GM18861 (cell line): ENCODE data around the gene TCP11L2.
"Not testable (repeated sequence)": the region's sequence is repeated elsewhere in the genome, so short reads cannot be mapped to it uniquely, and the experiment has no call there.

Source experiments
- ATAC-seq: cut with Tn5 transposase; IDR thresholded peaks from one replicate; pipeline ENCODE4 v1.9.1; 2021; ENCODE audit not compliant: unreplicated experiment

The TCP11L2 gene

GRCh38 chr12:106305376-106305775 is 2.8 kb downstream of the TCP11L2 start:
- no peak for ATAC-seq

- ATAC-seq: no peak
Observed at GRCh38 chr12:106307181-106307580, 4.6 kb downstream of the TCP11L2 start.

- ATAC-seq: no peak
Observed at GRCh38 chr12:106308121-106308520, 5.6 kb downstream of the TCP11L2 start.

GRCh38 chr12:106308611-106309010 is 6.1 kb downstream of the TCP11L2 start:
- ATAC-seq: no peak

- ATAC-seq: no peak
Observed at GRCh38 chr12:106309671-106310505, 7.4 kb downstream of the TCP11L2 start.

- no peak for ATAC-seq
Observed at GRCh38 chr12:106310687-106311086, 8.2 kb downstream of the TCP11L2 start.

- no peak for ATAC-seq
Observed at GRCh38 chr12:106311139-106311538, 8.6 kb downstream of the TCP11L2 start.

GRCh38 chr12:106313413-106313812 is 10.9 kb downstream of the TCP11L2 start:
- not testable (repeated sequence) for ATAC-seq

- ATAC-seq: no peak
Observed at GRCh38 chr12:106315523-106315922, 13.0 kb downstream of the TCP11L2 start.

GRCh38 chr12:106317406-106318082 is 15.0 kb downstream of the TCP11L2 start:
- no peak for ATAC-seq

GRCh38 chr12:106321139-106321850 is 18.8 kb downstream of the TCP11L2 start:
- no peak for ATAC-seq

- ATAC-seq: no peak
Observed at GRCh38 chr12:106323537-106323936, 21.0 kb downstream of the TCP11L2 start.

- no peak for ATAC-seq
Observed at GRCh38 chr12:106327309-106327869, 24.9 kb downstream of the TCP11L2 start.

- no peak for ATAC-seq
Observed at GRCh38 chr12:106328735-106329134, 26.2 kb downstream of the TCP11L2 start.

- ATAC-seq: no peak
Observed at GRCh38 chr12:106329231-106329982, 26.9 kb downstream of the TCP11L2 start.

- no peak for ATAC-seq
Observed at GRCh38 chr12:106331599-106331998, 29.1 kb downstream of the TCP11L2 start.

GRCh38 chr12:106332536-106332935 is 30.0 kb downstream of the TCP11L2 start:
- ATAC-seq: no peak

GRCh38 chr12:106333010-106333409 is 30.5 kb downstream of the TCP11L2 start:
- no peak for ATAC-seq

- no peak for ATAC-seq
Observed at GRCh38 chr12:106333756-106334155, 31.2 kb downstream of the TCP11L2 start.

- ATAC-seq: no peak
Observed at GRCh38 chr12:106341086-106341877, 38.7 kb downstream of the TCP11L2 start.
